Activated CD4-positive, alpha-beta T cell treated with anti-CD3 and anti-CD28 coated beads, Interleukin-2, amount 50 U/mL, for 16 hours (primary cell): ENCODE data around the gene SPOPL.
"Not testable (repeated sequence)": the region's sequence is repeated elsewhere in the genome, so short reads cannot be mapped to it uniquely, and the experiment has no call there.

Experiments
- DNase-seq: peaks from one replicate; pipeline ENCODE4 v3.0.0-alpha.2; 2020

Gene SPOPL

DNA sequence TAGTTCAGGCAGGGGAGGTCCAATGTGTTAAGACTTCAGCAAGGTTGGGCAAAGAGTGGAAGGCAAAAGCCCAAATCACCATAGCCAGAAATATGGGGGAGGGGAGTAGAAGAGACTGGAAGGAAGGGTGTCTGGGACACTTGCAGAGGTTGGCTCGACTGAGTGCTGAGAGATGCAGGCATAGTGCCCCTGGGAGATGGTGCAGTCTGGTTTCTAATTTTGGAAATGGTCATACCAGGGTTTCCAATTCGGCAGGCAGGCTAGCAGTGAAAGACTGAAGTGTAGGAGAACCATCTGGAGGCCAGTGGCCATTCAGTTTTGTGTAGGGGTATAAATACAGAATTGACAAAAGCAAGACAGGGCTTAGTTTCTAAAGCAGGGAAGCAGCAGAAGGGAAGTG lies 6.2 kb upstream of the SPOPL start:
- no peak for DNase-seq

GRCh38 chr2:138496096-138496651 lies 5.4 kb upstream of the SPOPL start:
- DNase-seq = no peak

GRCh38 chr2:138497294-138497693 lies 4.3 kb upstream of the SPOPL start:
- no peak for DNase-seq

DNA sequence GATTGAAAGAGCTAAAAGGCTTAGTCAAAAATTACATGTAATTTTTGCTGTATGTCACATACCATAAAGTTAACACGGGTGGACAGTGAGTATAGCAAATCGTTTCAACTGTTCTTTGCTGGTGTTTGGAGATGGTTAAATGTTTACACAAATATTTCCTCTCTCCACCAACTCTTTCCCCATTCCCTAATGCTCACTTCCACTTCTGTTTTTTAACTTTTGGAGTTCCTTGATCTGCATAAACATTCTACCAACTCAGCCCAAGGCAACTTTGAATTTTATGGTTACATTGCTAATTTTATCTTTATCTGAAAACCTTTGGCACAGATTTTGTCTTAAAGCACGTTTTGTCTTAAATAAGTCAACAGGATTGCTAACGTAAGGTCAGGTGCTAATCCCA lies 1.9 kb upstream of the SPOPL start:
- DNase-seq = no peak

GRCh38 chr2:138500592-138501424 lies 762 bp upstream of the SPOPL start:
- DNase-seq = no peak

DNA sequence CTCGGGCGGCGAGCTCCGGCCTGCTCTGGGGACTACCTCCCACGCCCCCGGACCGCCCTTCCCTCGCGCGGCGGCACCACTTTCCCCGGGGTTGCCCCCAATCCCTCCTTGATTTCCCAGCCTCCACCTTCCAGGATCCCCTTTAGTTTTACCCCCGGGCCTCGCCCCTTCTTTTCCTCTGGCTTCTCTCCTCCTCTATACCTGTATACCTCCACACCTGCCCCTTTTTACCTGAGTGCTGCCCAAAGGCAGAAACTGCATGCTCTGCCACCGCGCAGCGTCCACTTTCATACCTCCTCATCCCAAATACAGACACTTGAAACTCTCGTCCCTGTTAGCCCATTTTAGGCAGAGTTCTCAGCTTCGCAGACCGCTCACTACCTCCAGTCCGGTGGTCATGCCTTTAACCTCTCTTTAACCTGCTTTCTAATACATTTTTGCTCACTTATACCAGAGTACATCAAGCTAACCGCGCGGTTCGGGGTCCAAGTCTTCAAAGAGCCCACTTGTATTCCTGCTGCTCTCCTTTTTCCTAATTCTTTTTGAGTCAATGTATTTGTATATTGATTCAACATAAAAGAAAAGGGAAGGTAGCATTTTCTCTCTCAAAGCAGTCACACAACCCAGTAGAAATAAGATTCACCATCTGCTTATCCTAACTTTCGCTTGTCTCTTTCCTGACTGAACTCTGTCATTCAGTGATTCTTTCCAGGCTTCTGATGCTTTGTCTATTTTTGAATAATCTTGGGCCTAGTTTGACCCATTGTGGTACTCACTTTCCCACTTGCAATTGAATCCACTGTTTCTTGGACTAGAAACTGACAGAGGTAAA lies 901 bp downstream of the SPOPL start:
- DNase-seq = peak; percentile 15

DNA sequence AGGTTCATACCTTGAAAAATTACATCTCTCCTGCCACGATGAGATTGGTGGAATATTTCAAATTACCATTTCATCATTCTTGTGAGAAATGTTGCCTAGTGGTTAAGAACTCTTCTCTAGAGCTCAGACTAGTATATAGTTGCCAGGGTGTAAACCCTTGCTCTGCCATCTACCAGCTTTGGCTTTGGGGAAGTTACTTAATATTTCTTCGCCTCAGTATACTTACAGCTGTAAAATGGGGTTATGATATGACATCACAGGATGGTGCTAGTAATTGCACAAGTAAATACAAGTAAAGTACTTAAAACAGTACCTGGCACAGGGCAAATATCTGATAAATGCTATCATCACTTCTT lies 1.5 kb downstream of the SPOPL start:
- peak; percentile 78 for DNase-seq

- peak; percentile 24 for DNase-seq
Observed at GRCh38 chr2:138503652-138504051, 2.1 kb downstream of the SPOPL start.

DNA sequence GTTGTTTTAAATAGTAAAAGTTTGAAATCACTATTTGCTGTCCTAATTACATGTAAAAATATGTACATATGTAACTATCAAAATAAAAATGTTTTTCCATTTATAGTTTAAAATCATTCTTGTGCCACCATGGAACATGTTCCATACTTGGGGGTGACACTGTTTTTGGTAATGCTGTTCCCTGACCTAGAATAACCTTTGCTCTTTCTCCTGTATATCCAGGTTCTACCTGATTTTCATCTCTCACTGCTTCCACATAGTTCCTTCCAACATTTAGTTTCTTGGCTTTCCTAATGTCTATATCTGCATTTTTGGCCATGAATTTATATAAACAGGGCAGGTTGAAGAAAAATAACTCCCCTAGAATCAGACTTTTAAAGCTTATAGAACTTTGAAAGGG lies 2.5 kb downstream of the SPOPL start:
- DNase-seq = no peak

DNA sequence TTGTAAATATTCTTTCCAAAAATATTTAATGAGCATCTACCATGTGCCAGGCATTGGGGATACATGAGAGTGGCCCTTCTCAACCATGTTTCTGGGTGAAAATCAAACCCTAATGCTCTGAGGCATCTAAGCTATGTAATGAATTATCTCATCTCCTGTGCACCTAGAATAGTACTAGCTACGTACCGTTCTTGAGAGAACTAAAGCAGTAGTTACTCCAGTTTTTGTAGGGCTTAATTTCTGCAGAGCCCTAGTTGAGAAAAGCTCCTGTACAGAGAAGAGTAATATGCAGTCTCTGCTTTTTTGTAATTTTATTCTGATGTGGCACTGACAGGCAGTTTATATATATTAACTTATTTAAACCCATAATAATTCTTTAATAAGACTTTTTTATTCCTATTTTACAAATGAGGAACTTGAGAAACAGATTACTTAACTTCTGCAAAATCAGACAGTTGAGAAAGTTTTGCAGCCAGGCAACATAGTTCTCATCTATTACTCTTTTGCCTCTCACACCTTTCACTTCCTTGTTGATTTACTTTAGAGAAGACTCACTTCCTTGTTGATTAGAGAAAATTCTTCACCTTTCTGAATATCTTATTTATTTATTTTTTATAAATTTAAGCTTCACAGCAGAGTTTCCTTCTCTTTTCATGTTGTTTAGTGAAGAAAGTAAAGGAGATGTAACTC lies 3.1 kb downstream of the SPOPL start:
- no peak for DNase-seq

- no peak for DNase-seq
Observed at GRCh38 chr2:138507267-138507666, 5.7 kb downstream of the SPOPL start.

DNA sequence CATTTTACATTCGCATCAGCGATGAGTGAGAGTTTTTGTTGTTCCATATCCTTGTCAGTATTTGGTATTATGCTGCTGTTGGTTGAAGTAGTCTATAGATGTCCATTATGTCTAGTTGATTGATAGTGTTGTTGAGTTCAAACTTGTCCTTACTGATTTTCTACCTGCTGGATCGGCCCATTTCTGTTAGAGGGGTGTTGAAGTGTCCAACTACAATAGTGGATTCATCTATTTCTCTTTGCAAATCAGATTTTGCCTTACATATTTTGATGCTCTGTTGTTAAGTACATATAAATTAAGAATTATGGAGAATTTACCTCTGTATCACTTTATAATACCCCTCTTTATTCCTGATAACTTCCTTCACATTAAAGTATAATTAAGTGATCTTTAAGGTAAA lies 8.7 kb downstream of the SPOPL start:
- DNase-seq = no peak

DNA sequence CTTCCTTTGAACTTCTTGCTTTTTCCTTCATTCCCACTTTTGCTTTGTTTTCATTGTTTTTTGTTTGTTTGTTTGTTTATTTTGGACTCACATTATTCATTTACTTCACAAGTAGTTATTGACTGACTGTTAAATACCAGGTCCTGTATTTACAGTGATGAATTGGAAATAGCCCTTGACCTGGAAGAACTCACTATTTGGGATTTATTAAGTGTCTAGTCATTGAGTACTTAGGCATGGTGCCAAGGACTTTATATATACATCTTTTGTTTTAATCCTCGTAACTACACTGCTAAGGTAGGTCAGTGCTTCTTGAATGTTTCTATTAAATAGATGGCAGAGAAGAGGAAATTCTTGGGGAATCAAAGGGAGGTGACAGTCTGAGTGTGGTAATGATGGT lies 11.1 kb downstream of the SPOPL start:
- DNase-seq = no peak

- DNase-seq = no peak
Observed at GRCh38 chr2:138514173-138514572, 12.6 kb downstream of the SPOPL start.

GRCh38 chr2:138515092-138515491 lies 13.5 kb downstream of the SPOPL start:
- no peak for DNase-seq

- DNase-seq = no peak
Observed at GRCh38 chr2:138516030-138516704, 14.6 kb downstream of the SPOPL start.

GRCh38 chr2:138518860-138519259 lies 17.3 kb downstream of the SPOPL start:
- DNase-seq = no peak

GRCh38 chr2:138521821-138522220 lies 20.3 kb downstream of the SPOPL start:
- no peak for DNase-seq

GRCh38 chr2:138522556-138522955 lies 21.0 kb downstream of the SPOPL start:
- DNase-seq = no peak

GRCh38 chr2:138523018-138523672 lies 21.6 kb downstream of the SPOPL start:
- DNase-seq = not testable (repeated sequence)

DNA sequence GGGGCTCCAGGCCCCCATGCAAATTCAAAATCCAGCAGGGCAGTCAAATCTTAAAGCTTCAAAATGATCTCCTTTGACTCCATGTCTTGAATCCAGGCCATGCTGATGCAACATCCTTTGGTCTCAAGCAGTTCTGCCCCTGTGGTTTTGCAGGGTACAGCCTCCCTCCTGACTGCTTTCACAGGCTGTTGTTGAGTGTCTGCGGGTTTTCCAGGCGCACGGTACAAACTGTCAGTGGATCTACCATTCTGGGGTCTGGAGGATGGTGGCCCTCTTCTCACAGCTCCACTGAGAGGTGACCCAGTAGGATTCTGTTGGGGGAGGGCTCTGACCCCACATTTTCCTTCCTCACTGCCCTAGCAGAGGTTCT lies 22.1 kb downstream of the SPOPL start:
- DNase-seq = peak; percentile 30

GRCh38 chr2:138524353-138524752 lies 22.8 kb downstream of the SPOPL start:
- DNase-seq = not testable (repeated sequence)
